ENCODE measurements around the gene CCL23.

DNA sequence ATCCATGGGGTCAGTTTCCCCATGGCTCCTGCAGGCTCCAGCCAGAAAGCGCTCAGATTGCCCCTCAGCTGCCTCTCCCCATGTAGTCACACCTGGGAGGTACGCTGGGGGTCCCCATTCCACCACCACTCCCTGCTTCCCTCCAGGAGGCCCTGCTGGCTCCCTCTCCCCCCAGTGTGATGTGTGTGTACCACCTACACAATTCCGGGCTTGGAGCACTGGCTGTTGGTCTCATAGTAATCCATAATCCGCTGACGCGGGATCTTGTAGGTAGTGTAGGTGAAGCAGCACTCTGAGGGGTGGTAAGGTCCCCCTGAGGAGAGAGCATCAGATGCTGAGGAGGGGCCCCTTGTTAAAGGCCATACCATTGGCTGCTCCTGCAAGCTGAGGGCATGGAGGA is 33.6 kb downstream of the CCL23 start:
- no peak for TF ChIP-seq ZNF274 (IDR thresholded peaks at IDR 0.05; ENCODE audit: low read depth, low read length)
- TF ChIP-seq YY1 (IDR thresholded peaks at IDR 0.05; ENCODE audit: insufficient read depth, insufficient read length): no peak
- no peak for TF ChIP-seq SUZ12 (IDR thresholded peaks at IDR 0.05; ENCODE audit: extremely low read depth, insufficient read depth, insufficient read length)

All from NT2/D1 (cell line).